SK-N-SH treated with all-trans-retinoic acid at 6 μM for 48 hours (cell line): ENCODE data around the gene RLBP1.

Experiments
- ATAC-seq: fragments of 200-7000 bp; cut with Tn5 transposase; 3 replicates; pipeline ENCODE4 v1.9.1; 2020; ENCODE audit warnings: mild to moderate bottlenecking, moderate library complexity
- ARNTL ChIP-seq: fragments of 450-650 bp; formaldehyde crosslinking; IDR thresholded peaks from 2 replicates; pipeline ENCODE4 v1.5.0; 2020; ENCODE audit warnings: low read depth, mild to moderate bottlenecking, moderate library complexity, borderline replicate concordance
- BACH2 ChIP-seq: fragments of 250-450 bp; sonication (Bioruptor Pico); IDR thresholded peaks from 2 replicates; pipeline ENCODE4 v1.9.0; 2021; ENCODE audit warnings: mild to moderate bottlenecking, borderline replicate concordance
- CSDC2 ChIP-seq: fragments of 250-450 bp; sonication (Bioruptor Pico); IDR thresholded peaks from 2 replicates; pipeline ENCODE4 v1.5.0; 2020; ENCODE audit warnings: mild to moderate bottlenecking, moderate library complexity
- ESRRG ChIP-seq: fragments of 250-450 bp; sonication (Bioruptor Pico); IDR thresholded peaks from 2 replicates; pipeline ENCODE4 v1.6.1; 2021; ENCODE audit warnings: mild to moderate bottlenecking
- GLIS3 ChIP-seq: fragments of 250-450 bp; sonication (Bioruptor Pico); IDR thresholded peaks from 2 replicates; pipeline ENCODE4 v1.5.0; 2020; ENCODE audit warnings: mild to moderate bottlenecking, moderate library complexity
- ISL1 ChIP-seq: fragments of 250-450 bp; sonication (Bioruptor Pico); IDR thresholded peaks from 2 replicates; pipeline ENCODE4 v2.1.2; 2022; ENCODE audit warnings: mild to moderate bottlenecking, moderate library complexity
- OSR1 ChIP-seq: fragments of 250-450 bp; sonication (Bioruptor Pico); IDR thresholded peaks from 2 replicates; pipeline ENCODE4 v1.8.0; 2022; ENCODE audit warnings: moderate library complexity, mild to moderate bottlenecking, inconsistent platforms
- POU6F1 ChIP-seq: fragments of 250-450 bp; sonication (Bioruptor Pico); IDR thresholded peaks from 2 replicates; pipeline ENCODE4 v1.8.0; 2021; ENCODE audit warnings: low read depth, mild to moderate bottlenecking, moderate library complexity, borderline replicate concordance
- PPARA ChIP-seq: fragments of 250-450 bp; sonication (Bioruptor Pico); IDR thresholded peaks from 2 replicates; pipeline ENCODE4 v1.5.0; 2020; ENCODE audit warnings: mild to moderate bottlenecking, borderline replicate concordance
- RARB ChIP-seq: fragments of 250-450 bp; sonication (Bioruptor Pico); IDR thresholded peaks from 2 replicates; pipeline ENCODE4 v1.8.0; 2021; ENCODE audit warnings: mild to moderate bottlenecking, moderate library complexity
- SNAI2 ChIP-seq: fragments of 250-450 bp; sonication (Bioruptor Pico); IDR thresholded peaks from 2 replicates; pipeline ENCODE4 v1.5.0; 2020; ENCODE audit warnings: mild to moderate bottlenecking, moderate library complexity
- TCF4 ChIP-seq: fragments of 250-450 bp; sonication (Bioruptor Pico); IDR thresholded peaks from 2 replicates; pipeline ENCODE4 v1.8.0; 2021; ENCODE audit warnings: mild to moderate bottlenecking, moderate library complexity, borderline replicate concordance
- TOX ChIP-seq: fragments of 250-450 bp; sonication (Bioruptor Pico); IDR thresholded peaks from 2 replicates; pipeline ENCODE4 v1.8.0; 2021; ENCODE audit warnings: mild to moderate bottlenecking, moderate library complexity, borderline replicate concordance
- ZFP3 ChIP-seq: fragments of 250-450 bp; sonication (Bioruptor Pico); IDR thresholded peaks from 2 replicates; pipeline ENCODE4 v1.5.0; 2020; ENCODE audit warnings: mild to moderate bottlenecking, moderate library complexity
- ZFP30 ChIP-seq: fragments of 450-650 bp; formaldehyde crosslinking; IDR thresholded peaks from 2 replicates; pipeline ENCODE4 v1.5.0; 2022; ENCODE audit warnings: mild to moderate bottlenecking, moderate library complexity
- ZNF565 ChIP-seq: fragments of 450-650 bp; formaldehyde crosslinking; conservative IDR thresholded peaks from 2 replicates; pipeline ENCODE4 v1.5.0; 2020; ENCODE audit warnings: low read depth, mild to moderate bottlenecking, moderate library complexity
- ZNF70 ChIP-seq: fragments of 450-650 bp; formaldehyde crosslinking; IDR thresholded peaks from 2 replicates; pipeline ENCODE4 v1.5.0; 2020; ENCODE audit warnings: mild to moderate bottlenecking, moderate library complexity
- ZNF8 ChIP-seq: fragments of 450-650 bp; formaldehyde crosslinking; IDR thresholded peaks from 2 replicates; pipeline ENCODE4 v1.5.0; 2020; ENCODE audit warnings: mild to moderate bottlenecking, moderate library complexity
- TF ChIP-seq, protein P1 (sequence below): fragments of 250-450 bp; sonication (Bioruptor Pico); IDR thresholded peaks from 2 replicates; pipeline ENCODE4 v1.5.0; 2020; ENCODE audit warnings: mild to moderate bottlenecking, moderate library complexity
- TF ChIP-seq, protein P2 (sequence below): fragments of 250-450 bp; sonication (Bioruptor Pico); IDR thresholded peaks from 2 replicates; pipeline ENCODE4 v1.5.1; 2021; ENCODE audit warnings: mild to moderate bottlenecking, moderate library complexity
- TF ChIP-seq, protein P3 (sequence below): fragments of 250-450 bp; sonication (Bioruptor Pico); IDR thresholded peaks from 2 replicates; pipeline ENCODE4 v1.8.0; 2020; ENCODE audit warnings: mild to moderate bottlenecking, moderate library complexity, borderline replicate concordance

RLBP1 gene

DNA sequence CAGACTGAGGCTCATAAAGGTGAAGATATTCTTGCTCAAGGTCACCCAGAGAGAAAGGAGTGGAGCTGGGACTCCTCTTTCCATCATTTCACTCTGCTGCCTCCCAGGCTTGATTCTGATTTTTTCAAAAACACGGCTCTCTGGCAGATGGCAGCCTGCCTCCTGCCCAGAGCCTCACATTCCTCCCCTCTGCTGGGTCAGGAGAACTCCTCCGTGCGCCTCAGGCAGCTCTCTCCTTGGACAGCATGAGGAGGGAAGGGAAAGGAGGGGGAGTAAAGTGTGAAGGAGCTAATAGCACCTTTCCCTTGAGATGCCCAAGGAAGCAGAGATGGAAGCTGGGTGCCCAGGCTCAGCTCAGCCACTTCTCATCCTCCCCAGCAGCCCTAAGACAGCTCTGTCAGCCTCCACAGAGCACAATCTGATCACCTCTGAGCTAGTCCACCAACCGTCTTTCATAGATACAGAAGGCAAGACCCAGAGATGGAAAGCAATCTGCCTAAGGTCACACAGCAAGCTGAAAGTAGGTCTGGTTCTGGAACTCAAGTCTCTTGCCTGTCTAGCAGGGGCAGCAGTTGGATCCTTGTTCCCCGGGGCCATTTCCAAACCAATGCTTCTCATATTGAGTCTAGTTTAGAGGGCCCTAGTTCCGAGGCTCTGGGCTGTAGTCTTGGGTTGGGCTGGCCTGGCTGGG is 3.5 kb downstream of the RLBP1 start:
- TF ChIP-seq ESRRG (CRISPR knock-in tag) (no peak), ZFP30 (no peak), TCF4 (no peak), ZNF70 (CRISPR knock-in tag) (no peak), RARB (CRISPR knock-in tag) (no peak), POU6F1 (no peak), ARNTL (CRISPR knock-in tag) (no peak)
- TF ChIP-seq, protein P1, sequence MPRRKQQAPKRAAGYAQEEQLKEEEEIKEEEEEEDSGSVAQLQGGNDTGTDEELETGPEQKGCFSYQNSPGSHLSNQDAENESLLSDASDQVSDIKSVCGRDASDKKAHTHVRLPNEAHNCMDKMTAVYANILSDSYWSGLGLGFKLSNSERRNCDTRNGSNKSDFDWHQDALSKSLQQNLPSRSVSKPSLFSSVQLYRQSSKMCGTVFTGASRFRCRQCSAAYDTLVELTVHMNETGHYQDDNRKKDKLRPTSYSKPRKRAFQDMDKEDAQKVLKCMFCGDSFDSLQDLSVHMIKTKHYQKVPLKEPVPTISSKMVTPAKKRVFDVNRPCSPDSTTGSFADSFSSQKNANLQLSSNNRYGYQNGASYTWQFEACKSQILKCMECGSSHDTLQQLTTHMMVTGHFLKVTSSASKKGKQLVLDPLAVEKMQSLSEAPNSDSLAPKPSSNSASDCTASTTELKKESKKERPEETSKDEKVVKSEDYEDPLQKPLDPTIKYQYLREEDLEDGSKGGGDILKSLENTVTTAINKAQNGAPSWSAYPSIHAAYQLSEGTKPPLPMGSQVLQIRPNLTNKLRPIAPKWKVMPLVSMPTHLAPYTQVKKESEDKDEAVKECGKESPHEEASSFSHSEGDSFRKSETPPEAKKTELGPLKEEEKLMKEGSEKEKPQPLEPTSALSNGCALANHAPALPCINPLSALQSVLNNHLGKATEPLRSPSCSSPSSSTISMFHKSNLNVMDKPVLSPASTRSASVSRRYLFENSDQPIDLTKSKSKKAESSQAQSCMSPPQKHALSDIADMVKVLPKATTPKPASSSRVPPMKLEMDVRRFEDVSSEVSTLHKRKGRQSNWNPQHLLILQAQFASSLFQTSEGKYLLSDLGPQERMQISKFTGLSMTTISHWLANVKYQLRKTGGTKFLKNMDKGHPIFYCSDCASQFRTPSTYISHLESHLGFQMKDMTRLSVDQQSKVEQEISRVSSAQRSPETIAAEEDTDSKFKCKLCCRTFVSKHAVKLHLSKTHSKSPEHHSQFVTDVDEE (CRISPR knock-in tag): no peak

GRCh38 chr15:89217031-89217430 is 4.3 kb downstream of the RLBP1 start:
- TF ChIP-seq RARB (CRISPR knock-in tag): no peak
- no peak for TF ChIP-seq TCF4
- no peak for TF ChIP-seq ZNF70 (CRISPR knock-in tag)
- TF ChIP-seq ZNF8: no peak
- TF ChIP-seq GLIS3 (CRISPR knock-in tag): no peak
- no peak for TF ChIP-seq ZNF565
- TF ChIP-seq, protein P2, sequence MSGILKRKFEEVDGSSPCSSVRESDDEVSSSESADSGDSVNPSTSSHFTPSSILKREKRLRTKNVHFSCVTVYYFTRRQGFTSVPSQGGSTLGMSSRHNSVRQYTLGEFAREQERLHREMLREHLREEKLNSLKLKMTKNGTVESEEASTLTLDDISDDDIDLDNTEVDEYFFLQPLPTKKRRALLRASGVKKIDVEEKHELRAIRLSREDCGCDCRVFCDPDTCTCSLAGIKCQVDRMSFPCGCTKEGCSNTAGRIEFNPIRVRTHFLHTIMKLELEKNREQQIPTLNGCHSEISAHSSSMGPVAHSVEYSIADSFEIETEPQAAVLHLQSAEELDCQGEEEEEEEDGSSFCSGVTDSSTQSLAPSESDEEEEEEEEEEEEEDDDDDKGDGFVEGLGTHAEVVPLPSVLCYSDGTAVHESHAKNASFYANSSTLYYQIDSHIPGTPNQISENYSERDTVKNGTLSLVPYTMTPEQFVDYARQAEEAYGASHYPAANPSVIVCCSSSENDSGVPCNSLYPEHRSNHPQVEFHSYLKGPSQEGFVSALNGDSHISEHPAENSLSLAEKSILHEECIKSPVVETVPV (CRISPR knock-in tag): no peak
- TF ChIP-seq ZFP3 (CRISPR knock-in tag): no peak
- TF ChIP-seq, protein P3, sequence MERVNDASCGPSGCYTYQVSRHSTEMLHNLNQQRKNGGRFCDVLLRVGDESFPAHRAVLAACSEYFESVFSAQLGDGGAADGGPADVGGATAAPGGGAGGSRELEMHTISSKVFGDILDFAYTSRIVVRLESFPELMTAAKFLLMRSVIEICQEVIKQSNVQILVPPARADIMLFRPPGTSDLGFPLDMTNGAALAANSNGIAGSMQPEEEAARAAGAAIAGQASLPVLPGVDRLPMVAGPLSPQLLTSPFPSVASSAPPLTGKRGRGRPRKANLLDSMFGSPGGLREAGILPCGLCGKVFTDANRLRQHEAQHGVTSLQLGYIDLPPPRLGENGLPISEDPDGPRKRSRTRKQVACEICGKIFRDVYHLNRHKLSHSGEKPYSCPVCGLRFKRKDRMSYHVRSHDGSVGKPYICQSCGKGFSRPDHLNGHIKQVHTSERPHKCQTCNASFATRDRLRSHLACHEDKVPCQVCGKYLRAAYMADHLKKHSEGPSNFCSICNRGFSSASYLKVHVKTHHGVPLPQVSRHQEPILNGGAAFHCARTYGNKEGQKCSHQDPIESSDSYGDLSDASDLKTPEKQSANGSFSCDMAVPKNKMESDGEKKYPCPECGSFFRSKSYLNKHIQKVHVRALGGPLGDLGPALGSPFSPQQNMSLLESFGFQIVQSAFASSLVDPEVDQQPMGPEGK (CRISPR knock-in tag): no peak
- no peak for TF ChIP-seq ISL1
- TF ChIP-seq ESRRG (CRISPR knock-in tag): no peak
- no peak for TF ChIP-seq ARNTL (CRISPR knock-in tag)
- TF ChIP-seq, protein P1 (CRISPR knock-in tag): no peak
- no peak for TF ChIP-seq ZFP30
- no peak for TF ChIP-seq SNAI2
- no peak for TF ChIP-seq CSDC2
- no peak for TF ChIP-seq TOX (CRISPR knock-in tag)
- no peak for TF ChIP-seq OSR1 (CRISPR knock-in tag)
- no peak for ATAC-seq

More for the DNA sequence above, 3.5 kb downstream of the RLBP1 start:
- ATAC-seq: no peak

DNA sequence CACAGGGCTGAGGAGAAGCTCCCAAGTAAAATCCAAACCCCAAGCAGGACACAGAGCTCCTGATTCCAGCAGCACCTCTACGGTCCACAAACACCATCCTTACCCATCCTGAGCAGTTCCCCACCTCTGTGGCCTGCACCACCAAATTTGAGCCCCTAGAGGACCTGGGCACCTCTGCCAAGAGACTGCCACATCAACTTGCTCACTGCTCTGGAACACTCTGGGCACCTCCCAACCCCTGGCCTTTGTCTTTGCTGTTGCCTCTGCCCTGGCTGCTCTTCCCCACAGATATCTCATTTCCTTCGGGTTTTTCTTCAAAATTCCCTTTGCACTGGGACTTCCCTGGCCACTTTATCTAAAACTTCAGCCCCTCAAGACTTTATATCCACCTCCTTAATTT is 5.8 kb downstream of the RLBP1 start:
- no peak for ATAC-seq
- TF ChIP-seq CSDC2 (no peak), PPARA (CRISPR knock-in tag) (no peak), ZNF8 (no peak), ZNF70 (CRISPR knock-in tag) (no peak), ESRRG (CRISPR knock-in tag) (no peak), BACH2 (CRISPR knock-in tag) (no peak), TCF4 (no peak), ZFP30 (no peak), SNAI2 (no peak), ZFP3 (CRISPR knock-in tag) (no peak), ISL1 (no peak), TOX (CRISPR knock-in tag) (no peak)
- TF ChIP-seq, protein P3 (CRISPR knock-in tag): no peak
- TF ChIP-seq, protein P1 (CRISPR knock-in tag): no peak
